Measurements from ENCODE around the gene TPGS2. TPM values are rescaled to one million over a fixed set of nuclear protein-coding genes. Genes with fewer than 3 reads are reported as not detected.

The TPGS2 gene
- total and polyA plus RNA-seq, 2 donors from 2014 or later = 63.0 to 75.0 TPM

- H3K4me1 ChIP-seq (ENCODE audit: control insufficient read depth in 2 of 3, insufficient read depth in 2 of 3, low read depth in 1 of 3, low read length in 3 of 3) = no peaks in the 10 kb centered on the region
- no peak overlapping the region for H3K9ac ChIP-seq (ENCODE audit: low read length in 3 of 3)
- peaks cover 0 to 6% (median 3%) of the 10 kb centered on the region in 3 donors for H3K9me3 ChIP-seq (ENCODE audit: control insufficient read depth in 2 of 3, insufficient read depth in 1 of 3, low read length in 3 of 3)
- intact Hi-C loops (cut with DNase I) = no loop called here
- no peak overlapping the region for H3K4me3 ChIP-seq (ENCODE audit: low read length in 3 of 3)
- peaks cover 0 to 5% (median 4%) of the 10 kb centered on the region in 3 donors for H3K36me3 ChIP-seq (ENCODE audit: control insufficient read depth in 2 of 3, insufficient read depth in 3 of 3, low read length in 3 of 3)
- H3K27me3 ChIP-seq (ENCODE audit: control insufficient read depth, insufficient read depth, low read length) = no peaks in the 10 kb centered on the region
- H3K27ac ChIP-seq (ENCODE audit: low read depth in 2 of 2, low read length in 2 of 2) = no peak overlapping the region
- TF ChIP-seq, protein P1, sequence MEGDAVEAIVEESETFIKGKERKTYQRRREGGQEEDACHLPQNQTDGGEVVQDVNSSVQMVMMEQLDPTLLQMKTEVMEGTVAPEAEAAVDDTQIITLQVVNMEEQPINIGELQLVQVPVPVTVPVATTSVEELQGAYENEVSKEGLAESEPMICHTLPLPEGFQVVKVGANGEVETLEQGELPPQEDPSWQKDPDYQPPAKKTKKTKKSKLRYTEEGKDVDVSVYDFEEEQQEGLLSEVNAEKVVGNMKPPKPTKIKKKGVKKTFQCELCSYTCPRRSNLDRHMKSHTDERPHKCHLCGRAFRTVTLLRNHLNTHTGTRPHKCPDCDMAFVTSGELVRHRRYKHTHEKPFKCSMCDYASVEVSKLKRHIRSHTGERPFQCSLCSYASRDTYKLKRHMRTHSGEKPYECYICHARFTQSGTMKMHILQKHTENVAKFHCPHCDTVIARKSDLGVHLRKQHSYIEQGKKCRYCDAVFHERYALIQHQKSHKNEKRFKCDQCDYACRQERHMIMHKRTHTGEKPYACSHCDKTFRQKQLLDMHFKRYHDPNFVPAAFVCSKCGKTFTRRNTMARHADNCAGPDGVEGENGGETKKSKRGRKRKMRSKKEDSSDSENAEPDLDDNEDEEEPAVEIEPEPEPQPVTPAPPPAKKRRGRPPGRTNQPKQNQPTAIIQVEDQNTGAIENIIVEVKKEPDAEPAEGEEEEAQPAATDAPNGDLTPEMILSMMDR (IDR thresholded peaks at IDR 0.05; ENCODE audit: borderline replicate concordance, extremely low read depth, insufficient read depth) = no peak
- FAIRE-seq (peak; percentile 76), DNase-seq (no peak)
Measured at GRCh38 chr18:36848609-36849008, 19.8 kb upstream of the TPGS2 start.

DNA sequence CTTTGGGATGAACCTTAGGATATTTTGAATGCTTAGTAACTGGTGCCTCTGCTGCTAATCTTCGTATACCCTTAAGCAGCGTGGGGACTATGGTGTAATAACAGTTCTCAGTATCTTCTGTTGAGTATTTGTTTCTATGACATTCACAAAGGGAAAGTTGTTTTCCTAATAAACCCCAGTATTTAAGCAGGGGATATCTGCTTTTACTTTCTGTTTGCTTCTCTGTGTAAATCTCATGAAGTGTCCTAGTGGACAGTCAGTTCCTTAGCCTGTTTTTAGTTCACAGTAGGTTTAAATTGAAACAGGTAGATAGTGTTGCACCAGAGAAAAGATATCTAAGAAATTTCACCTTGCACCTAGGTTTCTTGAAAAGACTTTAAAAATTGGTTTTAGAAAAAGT is 15.0 kb upstream of the TPGS2 start:
- intact Hi-C loops (cut with DNase I) = no loop called here
- no peak overlapping the region for H3K27ac ChIP-seq (ENCODE audit: low read depth in 2 of 2, low read length in 2 of 2)
- TF ChIP-seq, protein P1 (IDR thresholded peaks at IDR 0.05; ENCODE audit: borderline replicate concordance, extremely low read depth, insufficient read depth) = no peak
- no peaks in the 10 kb centered on the region for H3K36me3 ChIP-seq (ENCODE audit: control insufficient read depth in 2 of 3, insufficient read depth in 3 of 3, low read length in 3 of 3)
- no peaks in the 10 kb centered on the region for H3K27me3 ChIP-seq (ENCODE audit: control insufficient read depth, insufficient read depth, low read length)
- DNase-seq = no peak
- H3K4me1 ChIP-seq (ENCODE audit: control insufficient read depth in 2 of 3, insufficient read depth in 2 of 3, low read depth in 1 of 3, low read length in 3 of 3) = no peaks in the 10 kb centered on the region
- H3K4me3 ChIP-seq (ENCODE audit: low read length in 3 of 3) = peak overlapping the region in 1 of 3 donors; percentile 26
- no peak for FAIRE-seq
- no peaks in the 10 kb centered on the region for H3K9me3 ChIP-seq (ENCODE audit: control insufficient read depth in 2 of 3, insufficient read depth in 1 of 3, low read length in 3 of 3)
- no peak overlapping the region for H3K9ac ChIP-seq (ENCODE audit: low read length in 3 of 3)

DNA sequence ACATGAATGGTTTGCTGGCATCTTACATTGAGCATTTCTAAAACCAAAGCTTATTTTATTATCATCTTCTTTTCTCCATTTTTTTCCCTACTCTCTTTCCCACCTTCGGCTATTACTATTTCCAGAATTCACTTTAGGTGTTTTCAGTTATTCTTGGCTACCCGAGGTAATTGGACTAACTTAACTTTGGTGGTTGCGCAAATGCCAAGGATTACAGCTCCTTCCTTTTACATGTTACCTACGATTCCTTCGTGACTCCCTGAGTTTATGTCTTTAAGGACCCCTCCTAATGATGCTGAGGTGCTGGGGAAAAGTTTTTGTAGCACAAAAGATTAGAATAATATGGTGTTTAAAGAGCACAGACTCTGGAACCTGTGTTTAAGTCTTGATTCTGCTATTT is 14.4 kb upstream of the TPGS2 start:
- no peak overlapping the region for H3K9ac ChIP-seq (ENCODE audit: low read length in 3 of 3)
- FAIRE-seq (no peak), DNase-seq (no peak)
- H3K36me3 ChIP-seq (ENCODE audit: control insufficient read depth in 2 of 3, insufficient read depth in 3 of 3, low read length in 3 of 3) = no peaks in the 10 kb centered on the region
- no peaks in the 10 kb centered on the region for H3K9me3 ChIP-seq (ENCODE audit: control insufficient read depth in 2 of 3, insufficient read depth in 1 of 3, low read length in 3 of 3)
- H3K4me1 ChIP-seq (ENCODE audit: control insufficient read depth in 2 of 3, insufficient read depth in 2 of 3, low read depth in 1 of 3, low read length in 3 of 3) = no peaks in the 10 kb centered on the region
- TF ChIP-seq, protein P1 (IDR thresholded peaks at IDR 0.05; ENCODE audit: borderline replicate concordance, extremely low read depth, insufficient read depth) = no peak
- H3K4me3 ChIP-seq (ENCODE audit: low read length in 3 of 3) = no peak overlapping the region
- no peak overlapping the region for H3K27ac ChIP-seq (ENCODE audit: low read depth in 2 of 2, low read length in 2 of 2)
- intact Hi-C loops (cut with DNase I) = no loop called here
- H3K27me3 ChIP-seq (ENCODE audit: control insufficient read depth, insufficient read depth, low read length) = no peaks in the 10 kb centered on the region

- H3K9me3 ChIP-seq (ENCODE audit: control insufficient read depth in 2 of 3, insufficient read depth in 1 of 3, low read length in 3 of 3) = no peaks in the 10 kb centered on the region
- H3K9ac ChIP-seq (ENCODE audit: low read length in 3 of 3) = no peak overlapping the region
- no peak overlapping the region for H3K4me3 ChIP-seq (ENCODE audit: low read length in 3 of 3)
- TF ChIP-seq, protein P1 (IDR thresholded peaks at IDR 0.05; ENCODE audit: borderline replicate concordance, extremely low read depth, insufficient read depth) = no peak
- H3K27me3 ChIP-seq (ENCODE audit: control insufficient read depth, insufficient read depth, low read length) = no peaks in the 10 kb centered on the region
- H3K36me3 ChIP-seq (ENCODE audit: control insufficient read depth in 2 of 3, insufficient read depth in 3 of 3, low read length in 3 of 3) = no peaks in the 10 kb centered on the region
- no peak overlapping the region for H3K27ac ChIP-seq (ENCODE audit: low read depth in 2 of 2, low read length in 2 of 2)
- FAIRE-seq = no peak
- H3K4me1 ChIP-seq (ENCODE audit: control insufficient read depth in 2 of 3, insufficient read depth in 2 of 3, low read depth in 1 of 3, low read length in 3 of 3) = no peaks in the 10 kb centered on the region
- DNase-seq = no peak
- intact Hi-C loops (cut with DNase I) = no loop called here
Measured at GRCh38 chr18:36839835-36840234, 11.0 kb upstream of the TPGS2 start.
